ENCODE data around the gene DCDC1. TPM values are rescaled to one million over a fixed set of nuclear protein-coding genes. Genes with fewer than 3 reads are reported as not detected.

The DCDC1 gene
- total RNA-seq, 1 experiment from 2014 or later = 0.58 TPM

GRCh38 chr11:31254415-31254814, 115.1 kb downstream of the DCDC1 start:
- no peaks in the 10 kb centered on the region for H3K27me3 ChIP-seq (replicated peaks; ENCODE audit: insufficient read depth, low read depth, low read length, poor library complexity)
- H3K4me1 ChIP-seq (ENCODE audit: insufficient read depth, low read length, poor library complexity, severe bottlenecking) = no peaks in the 10 kb centered on the region
- H3K27ac ChIP-seq (ENCODE audit: low read depth, low read length, poor library complexity, severe bottlenecking) = no peak overlapping the region
- ChIA-PET CTCF (interaction anchor here (0.6 to 1.3 kb wide), 4 partner anchors 10 to 657 kb away, joined by 3 to 10 read pairs (median 3); no protein-coding TSS in a partner anchor), POLR2A (ENCODE audit: low non-redundant PET) (no interaction called here)
- H3K36me3 ChIP-seq (ENCODE audit: insufficient read depth, low read length, poor library complexity, severe bottlenecking) = no peaks in the 10 kb centered on the region
- H3K9me3 ChIP-seq (ENCODE audit: low read depth, low read length, poor library complexity, severe bottlenecking) = no peaks in the 10 kb centered on the region
- no peak overlapping the region for H3K4me3 ChIP-seq (ENCODE audit: low read depth, low read length, poor library complexity, severe bottlenecking)
- intact Hi-C loops (cut with micrococcal nuclease; ENCODE audit: unreplicated experiment) = no loop called here
- TF ChIP-seq EZH2 (IDR thresholded peaks at IDR 0.05; ENCODE audit: borderline replicate concordance, low read depth, low read length, poor library complexity, severe bottlenecking) = no peak
- no peak for TF ChIP-seq CTCF (conservative IDR thresholded peaks at IDR 0.05; ENCODE audit: low read depth, low read length)
- DNase-seq (ENCODE audit: low spot score) = no peak
- BruUV-seq (replicated peaks) = no TSS peak

- intact Hi-C loops (cut with micrococcal nuclease; ENCODE audit: unreplicated experiment) = no loop called here
- POLR2A ChIA-PET (ENCODE audit: low non-redundant PET) = no interaction called here
- Histone ChIP-seq H3K4me1 (ENCODE audit: insufficient read depth, low read length, poor library complexity, severe bottlenecking) (peaks cover 5% of the 10 kb centered on the region), H3K27me3 (replicated peaks; ENCODE audit: insufficient read depth, low read depth, low read length, poor library complexity) (no peaks in the 10 kb centered on the region), H3K4me3 (ENCODE audit: low read depth, low read length, poor library complexity, severe bottlenecking) (no peak overlapping the region), H3K36me3 (ENCODE audit: insufficient read depth, low read length, poor library complexity, severe bottlenecking) (no peaks in the 10 kb centered on the region), H3K9me3 (ENCODE audit: low read depth, low read length, poor library complexity, severe bottlenecking) (no peaks in the 10 kb centered on the region), H3K27ac (ENCODE audit: low read depth, low read length, poor library complexity, severe bottlenecking) (no peak overlapping the region)
- BruUV-seq (replicated peaks) = no TSS peak
- no peak for DNase-seq (ENCODE audit: low spot score)
- CTCF ChIA-PET = no interaction called here
- TF ChIP-seq EZH2 (IDR thresholded peaks at IDR 0.05; ENCODE audit: borderline replicate concordance, low read depth, low read length, poor library complexity, severe bottlenecking) (no peak), CTCF (conservative IDR thresholded peaks at IDR 0.05; ENCODE audit: low read depth, low read length) (no peak)
Observed at GRCh38 chr11:31248768-31249167, 120.8 kb downstream of the DCDC1 start.

GRCh38 chr11:31247321-31247720, 122.2 kb downstream of the DCDC1 start:
- DNase-seq (ENCODE audit: low spot score) = no peak
- Histone ChIP-seq H3K27me3 (replicated peaks; ENCODE audit: insufficient read depth, low read depth, low read length, poor library complexity) (no peaks in the 10 kb centered on the region), H3K36me3 (ENCODE audit: insufficient read depth, low read length, poor library complexity, severe bottlenecking) (no peaks in the 10 kb centered on the region), H3K27ac (ENCODE audit: low read depth, low read length, poor library complexity, severe bottlenecking) (no peak overlapping the region), H3K4me1 (ENCODE audit: insufficient read depth, low read length, poor library complexity, severe bottlenecking) (peaks cover 5% of the 10 kb centered on the region), H3K4me3 (ENCODE audit: low read depth, low read length, poor library complexity, severe bottlenecking) (no peak overlapping the region), H3K9me3 (ENCODE audit: low read depth, low read length, poor library complexity, severe bottlenecking) (no peaks in the 10 kb centered on the region)
- BruUV-seq (replicated peaks) = no TSS peak
- ChIA-PET POLR2A (ENCODE audit: low non-redundant PET) (no interaction called here), CTCF (no interaction called here)
- TF ChIP-seq EZH2 (IDR thresholded peaks at IDR 0.05; ENCODE audit: borderline replicate concordance, low read depth, low read length, poor library complexity, severe bottlenecking) = no peak
- TF ChIP-seq CTCF (conservative IDR thresholded peaks at IDR 0.05; ENCODE audit: low read depth, low read length) = no peak
- intact Hi-C loops (cut with micrococcal nuclease; ENCODE audit: unreplicated experiment) = no loop called here

Measured in A673 (cell line).